ENCODE data around the gene ZCCHC3.

Gene ZCCHC3

GRCh38 chr20:271069-271468 lies 26.3 kb upstream of the ZCCHC3 start:
- Histone ChIP-seq H3K4me1 (ENCODE audit: control insufficient read depth, insufficient read depth, low read length) (peaks cover 2% of the 10 kb centered on the region), H3K9ac (ENCODE audit: low read depth, low read length) (no peak overlapping the region), H3K27me3 (ENCODE audit: control insufficient read depth, insufficient read depth, low read length) (peaks cover 23% of the 10 kb centered on the region), H3K4me3 (ENCODE audit: low read depth, low read length) (no peak overlapping the region), H3K36me3 (ENCODE audit: control insufficient read depth, insufficient read depth, low read length) (no peaks in the 10 kb centered on the region), H3K9me3 (ENCODE audit: control insufficient read depth, insufficient read depth, low read length) (no peaks in the 10 kb centered on the region)

GRCh38 chr20:271528-271927 lies 25.8 kb upstream of the ZCCHC3 start:
- no peaks in the 10 kb centered on the region for H3K9me3 ChIP-seq (ENCODE audit: control insufficient read depth, insufficient read depth, low read length)
- no peaks in the 10 kb centered on the region for H3K36me3 ChIP-seq (ENCODE audit: control insufficient read depth, insufficient read depth, low read length)
- H3K4me1 ChIP-seq (ENCODE audit: control insufficient read depth, insufficient read depth, low read length): no peaks in the 10 kb centered on the region
- no peak overlapping the region for H3K9ac ChIP-seq (ENCODE audit: low read depth, low read length)
- H3K27me3 ChIP-seq (ENCODE audit: control insufficient read depth, insufficient read depth, low read length): peaks cover 19% of the 10 kb centered on the region
- no peak overlapping the region for H3K4me3 ChIP-seq (ENCODE audit: low read depth, low read length)

GRCh38 chr20:272718-273117 lies 24.7 kb upstream of the ZCCHC3 start:
- Histone ChIP-seq H3K27me3 (ENCODE audit: control insufficient read depth, insufficient read depth, low read length) (peaks cover 9% of the 10 kb centered on the region), H3K36me3 (ENCODE audit: control insufficient read depth, insufficient read depth, low read length) (no peaks in the 10 kb centered on the region), H3K9ac (ENCODE audit: low read depth, low read length) (no peak overlapping the region), H3K9me3 (ENCODE audit: control insufficient read depth, insufficient read depth, low read length) (no peaks in the 10 kb centered on the region), H3K4me1 (ENCODE audit: control insufficient read depth, insufficient read depth, low read length) (no peaks in the 10 kb centered on the region), H3K4me3 (ENCODE audit: low read depth, low read length) (no peak overlapping the region)

GRCh38 chr20:273884-274283 lies 23.5 kb upstream of the ZCCHC3 start:
- Histone ChIP-seq H3K9ac (ENCODE audit: low read depth, low read length) (no peak overlapping the region), H3K36me3 (ENCODE audit: control insufficient read depth, insufficient read depth, low read length) (peaks cover 3% of the 10 kb centered on the region), H3K27me3 (ENCODE audit: control insufficient read depth, insufficient read depth, low read length) (peaks cover 4% of the 10 kb centered on the region), H3K4me3 (ENCODE audit: low read depth, low read length) (no peak overlapping the region), H3K9me3 (ENCODE audit: control insufficient read depth, insufficient read depth, low read length) (no peaks in the 10 kb centered on the region), H3K4me1 (ENCODE audit: control insufficient read depth, insufficient read depth, low read length) (no peaks in the 10 kb centered on the region)

GRCh38 chr20:275791-276190 lies 21.6 kb upstream of the ZCCHC3 start:
- Histone ChIP-seq H3K27me3 (ENCODE audit: control insufficient read depth, insufficient read depth, low read length) (no peaks in the 10 kb centered on the region), H3K4me1 (ENCODE audit: control insufficient read depth, insufficient read depth, low read length) (no peaks in the 10 kb centered on the region), H3K9me3 (ENCODE audit: control insufficient read depth, insufficient read depth, low read length) (no peaks in the 10 kb centered on the region), H3K4me3 (ENCODE audit: low read depth, low read length) (no peak overlapping the region), H3K36me3 (ENCODE audit: control insufficient read depth, insufficient read depth, low read length) (peaks cover 3% of the 10 kb centered on the region), H3K9ac (ENCODE audit: low read depth, low read length) (no peak overlapping the region)

- no peak overlapping the region for H3K9ac ChIP-seq (ENCODE audit: low read depth, low read length)
- no peaks in the 10 kb centered on the region for H3K9me3 ChIP-seq (ENCODE audit: control insufficient read depth, insufficient read depth, low read length)
- peaks cover 3% of the 10 kb centered on the region for H3K36me3 ChIP-seq (ENCODE audit: control insufficient read depth, insufficient read depth, low read length)
- H3K27me3 ChIP-seq (ENCODE audit: control insufficient read depth, insufficient read depth, low read length): peaks cover 5% of the 10 kb centered on the region
- H3K4me3 ChIP-seq (ENCODE audit: low read depth, low read length): no peak overlapping the region
- H3K4me1 ChIP-seq (ENCODE audit: control insufficient read depth, insufficient read depth, low read length): no peaks in the 10 kb centered on the region
These were observed 20.5 kb upstream of the ZCCHC3 start for GRCh38 chr20:276620-277495.

GRCh38 chr20:277496-277781 lies 19.9 kb upstream of the ZCCHC3 start:
- no peaks in the 10 kb centered on the region for H3K9me3 ChIP-seq (ENCODE audit: control insufficient read depth, insufficient read depth, low read length)
- H3K4me3 ChIP-seq (ENCODE audit: low read depth, low read length): no peak overlapping the region
- peaks cover 6% of the 10 kb centered on the region for H3K27me3 ChIP-seq (ENCODE audit: control insufficient read depth, insufficient read depth, low read length)
- peaks cover 3% of the 10 kb centered on the region for H3K36me3 ChIP-seq (ENCODE audit: control insufficient read depth, insufficient read depth, low read length)
- H3K4me1 ChIP-seq (ENCODE audit: control insufficient read depth, insufficient read depth, low read length): no peaks in the 10 kb centered on the region
- H3K9ac ChIP-seq (ENCODE audit: low read depth, low read length): no peak overlapping the region

- Histone ChIP-seq H3K9ac (ENCODE audit: low read depth, low read length) (no peak overlapping the region), H3K36me3 (ENCODE audit: control insufficient read depth, insufficient read depth, low read length) (peaks cover 3% of the 10 kb centered on the region), H3K27me3 (ENCODE audit: control insufficient read depth, insufficient read depth, low read length) (peaks cover 6% of the 10 kb centered on the region), H3K4me1 (ENCODE audit: control insufficient read depth, insufficient read depth, low read length) (no peaks in the 10 kb centered on the region), H3K4me3 (ENCODE audit: low read depth, low read length) (peak overlapping the region; percentile 48), H3K9me3 (ENCODE audit: control insufficient read depth, insufficient read depth, low read length) (no peaks in the 10 kb centered on the region)
These were observed 19.2 kb upstream of the ZCCHC3 start for GRCh38 chr20:278181-278580.

- peak overlapping the region; percentile 48 for H3K4me3 ChIP-seq (ENCODE audit: low read depth, low read length)
- no peaks in the 10 kb centered on the region for H3K4me1 ChIP-seq (ENCODE audit: control insufficient read depth, insufficient read depth, low read length)
These were observed 18.5 kb upstream of the ZCCHC3 start for GRCh38 chr20:278607-279571.

GRCh38 chr20:284172-284571 lies 13.2 kb upstream of the ZCCHC3 start:
- no peak overlapping the region for H3K9ac ChIP-seq (ENCODE audit: low read depth, low read length)
- peaks cover 6% of the 10 kb centered on the region for H3K27me3 ChIP-seq (ENCODE audit: control insufficient read depth, insufficient read depth, low read length)
- H3K9me3 ChIP-seq (ENCODE audit: control insufficient read depth, insufficient read depth, low read length): no peaks in the 10 kb centered on the region
- H3K36me3 ChIP-seq (ENCODE audit: control insufficient read depth, insufficient read depth, low read length): no peaks in the 10 kb centered on the region
- H3K4me1 ChIP-seq (ENCODE audit: control insufficient read depth, insufficient read depth, low read length): peaks cover 2% of the 10 kb centered on the region
- no peak overlapping the region for H3K4me3 ChIP-seq (ENCODE audit: low read depth, low read length)

More at GRCh38 chr20:278607-279571, 18.5 kb upstream of the ZCCHC3 start:
- H3K36me3 ChIP-seq (ENCODE audit: control insufficient read depth, insufficient read depth, low read length): peaks cover 3% of the 10 kb centered on the region
- H3K27me3 ChIP-seq (ENCODE audit: control insufficient read depth, insufficient read depth, low read length): peaks cover 6% of the 10 kb centered on the region
- H3K9me3 ChIP-seq (ENCODE audit: control insufficient read depth, insufficient read depth, low read length): no peaks in the 10 kb centered on the region
- H3K9ac ChIP-seq (ENCODE audit: low read depth, low read length): no peak overlapping the region

- H3K4me1 ChIP-seq (ENCODE audit: control insufficient read depth, insufficient read depth, low read length): peaks cover 4% of the 10 kb centered on the region
- H3K36me3 ChIP-seq (ENCODE audit: control insufficient read depth, insufficient read depth, low read length): no peaks in the 10 kb centered on the region
- H3K9ac ChIP-seq (ENCODE audit: low read depth, low read length): no peak overlapping the region
- no peaks in the 10 kb centered on the region for H3K9me3 ChIP-seq (ENCODE audit: control insufficient read depth, insufficient read depth, low read length)
- H3K4me3 ChIP-seq (ENCODE audit: low read depth, low read length): no peak overlapping the region
- H3K27me3 ChIP-seq (ENCODE audit: control insufficient read depth, insufficient read depth, low read length): peaks cover 12% of the 10 kb centered on the region
These were observed 10.9 kb upstream of the ZCCHC3 start for GRCh38 chr20:286508-286907.

All from iPS-15b (cell line).